Measurements from ENCODE around the gene GRIN2A.

GRIN2A gene

DNA sequence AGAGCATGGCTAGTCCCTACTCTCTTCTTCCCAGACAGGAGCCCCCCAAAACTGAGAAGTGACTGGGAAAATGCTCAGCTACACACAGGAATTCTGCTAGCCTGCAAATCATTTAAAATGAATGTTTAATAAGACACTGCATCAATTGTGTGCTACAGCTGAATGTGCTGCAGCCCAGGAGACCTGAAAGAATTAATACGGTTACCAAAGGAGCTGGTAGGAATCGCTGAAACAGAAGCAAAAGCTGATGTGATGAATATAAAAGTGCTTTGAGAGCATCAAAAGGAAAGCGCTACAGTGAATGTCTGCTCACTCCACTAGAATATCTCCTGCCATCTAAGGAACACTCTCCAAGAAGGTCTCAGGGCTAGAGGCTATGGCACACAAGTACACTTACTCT lies 3.7 kb downstream of the GRIN2A start:
- Histone ChIP-seq H3K27ac (no peak overlapping the region), H3K9ac (no peak overlapping the region), H3K27me3 (ENCODE audit: insufficient read depth, low read depth) (peaks cover 5% of the 10 kb centered on the region; the same call in 1 of the 2 replicates), H3K79me2 (ENCODE audit: insufficient read depth, low read depth) (no peaks in the 10 kb centered on the region), H3K4me2 (no peak overlapping the region), H4K20me1 (ENCODE audit: insufficient read depth) (no peaks in the 10 kb centered on the region), H2AFZ (ENCODE audit: low read depth) (no peak overlapping the region), H3K4me3 (IDR thresholded peaks at IDR 0.05; ENCODE audit: insufficient read depth, low read depth, low read length) (no peak overlapping the region), H3K36me3 (ENCODE audit: insufficient read depth) (no peaks in the 10 kb centered on the region), H3K4me1 (ENCODE audit: low read depth, poor library complexity, severe bottlenecking) (peaks cover 3% of the 10 kb centered on the region)
- TF ChIP-seq, protein P1, sequence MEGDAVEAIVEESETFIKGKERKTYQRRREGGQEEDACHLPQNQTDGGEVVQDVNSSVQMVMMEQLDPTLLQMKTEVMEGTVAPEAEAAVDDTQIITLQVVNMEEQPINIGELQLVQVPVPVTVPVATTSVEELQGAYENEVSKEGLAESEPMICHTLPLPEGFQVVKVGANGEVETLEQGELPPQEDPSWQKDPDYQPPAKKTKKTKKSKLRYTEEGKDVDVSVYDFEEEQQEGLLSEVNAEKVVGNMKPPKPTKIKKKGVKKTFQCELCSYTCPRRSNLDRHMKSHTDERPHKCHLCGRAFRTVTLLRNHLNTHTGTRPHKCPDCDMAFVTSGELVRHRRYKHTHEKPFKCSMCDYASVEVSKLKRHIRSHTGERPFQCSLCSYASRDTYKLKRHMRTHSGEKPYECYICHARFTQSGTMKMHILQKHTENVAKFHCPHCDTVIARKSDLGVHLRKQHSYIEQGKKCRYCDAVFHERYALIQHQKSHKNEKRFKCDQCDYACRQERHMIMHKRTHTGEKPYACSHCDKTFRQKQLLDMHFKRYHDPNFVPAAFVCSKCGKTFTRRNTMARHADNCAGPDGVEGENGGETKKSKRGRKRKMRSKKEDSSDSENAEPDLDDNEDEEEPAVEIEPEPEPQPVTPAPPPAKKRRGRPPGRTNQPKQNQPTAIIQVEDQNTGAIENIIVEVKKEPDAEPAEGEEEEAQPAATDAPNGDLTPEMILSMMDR (conservative IDR thresholded peaks at IDR 0.05; ENCODE audit: low read depth, low read length): no peak

DNA sequence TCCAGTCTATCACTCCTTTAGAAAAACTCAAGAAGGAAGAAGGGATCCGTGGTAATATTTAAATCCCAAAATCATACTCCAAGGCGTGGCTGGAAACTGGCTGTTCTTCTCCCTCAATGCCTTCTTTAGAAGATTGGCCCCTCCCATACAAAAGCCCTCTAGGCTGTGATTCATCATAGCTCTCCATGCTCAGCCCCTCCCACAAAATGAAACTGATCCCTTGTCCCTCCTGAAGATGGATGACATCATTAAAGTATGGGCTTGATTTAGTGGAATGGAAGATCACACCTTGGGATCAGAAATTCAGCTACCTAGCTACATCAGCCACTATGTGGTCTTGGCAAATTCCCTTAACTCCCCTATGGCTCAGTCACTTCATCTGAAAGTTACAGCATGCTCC lies 4.1 kb downstream of the GRIN2A start:
- Histone ChIP-seq H3K4me3 (IDR thresholded peaks at IDR 0.05; ENCODE audit: insufficient read depth, low read depth, low read length) (no peak overlapping the region), H3K27me3 (ENCODE audit: insufficient read depth, low read depth) (peaks cover 5% of the 10 kb centered on the region; the same call in 1 of the 2 replicates), H3K4me1 (ENCODE audit: low read depth, poor library complexity, severe bottlenecking) (peaks cover 3% of the 10 kb centered on the region), H2AFZ (ENCODE audit: low read depth) (no peak overlapping the region), H4K20me1 (ENCODE audit: insufficient read depth) (no peaks in the 10 kb centered on the region), H3K79me2 (ENCODE audit: insufficient read depth, low read depth) (no peaks in the 10 kb centered on the region), H3K9ac (no peak overlapping the region), H3K4me2 (no peak overlapping the region), H3K27ac (no peak overlapping the region), H3K36me3 (ENCODE audit: insufficient read depth) (no peaks in the 10 kb centered on the region)
- TF ChIP-seq, protein P1 (conservative IDR thresholded peaks at IDR 0.05; ENCODE audit: low read depth, low read length): no peak

DNA sequence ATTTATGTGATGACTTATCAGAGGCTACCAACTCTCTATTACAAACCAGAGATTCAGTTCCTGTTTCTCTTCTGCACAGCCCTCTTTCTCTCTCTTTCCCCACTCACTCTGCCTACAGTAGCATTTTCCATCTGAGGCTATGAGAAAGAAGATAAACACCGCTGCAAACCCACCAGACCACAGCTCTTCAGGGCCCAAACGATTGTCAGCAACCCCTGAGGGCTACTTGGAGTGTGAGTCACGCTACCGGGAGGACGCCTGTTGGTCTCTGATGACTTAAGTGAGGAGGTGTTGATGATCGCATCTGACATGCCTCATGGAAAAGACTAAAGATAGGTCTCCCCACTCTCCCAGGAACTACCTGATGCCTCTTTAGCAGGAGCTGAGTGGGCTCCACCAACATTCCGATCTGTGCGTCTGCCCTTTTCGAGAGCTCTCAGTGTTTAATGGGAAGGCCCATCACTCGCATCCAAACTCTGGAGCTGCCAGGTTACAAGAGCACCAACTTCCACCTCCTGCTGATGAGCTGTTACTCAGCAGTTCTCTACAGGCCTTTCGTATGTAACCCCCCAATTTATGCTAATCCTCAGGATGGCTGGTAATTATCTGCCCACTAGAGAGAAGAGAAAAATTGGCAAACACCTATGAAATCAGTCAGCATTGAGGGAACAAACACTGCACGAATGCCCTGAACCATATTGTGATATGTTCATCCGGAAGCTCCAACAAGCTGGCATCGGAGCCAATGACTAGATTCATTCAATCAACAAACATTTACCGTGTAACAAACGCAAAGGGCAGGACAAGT lies 9.2 kb downstream of the GRIN2A start:
- no peaks in the 10 kb centered on the region for H3K79me2 ChIP-seq (ENCODE audit: insufficient read depth, low read depth)
- H3K9ac ChIP-seq: no peak overlapping the region
- H3K4me1 ChIP-seq (ENCODE audit: low read depth, poor library complexity, severe bottlenecking): no peaks in the 10 kb centered on the region
- H3K4me3 ChIP-seq (IDR thresholded peaks at IDR 0.05; ENCODE audit: insufficient read depth, low read depth, low read length): no peak overlapping the region
- TF ChIP-seq, protein P1 (conservative IDR thresholded peaks at IDR 0.05; ENCODE audit: low read depth, low read length): no peak
- no peak overlapping the region for H3K27ac ChIP-seq
- H2AFZ ChIP-seq (ENCODE audit: low read depth): no peak overlapping the region
- no peak overlapping the region for H3K4me2 ChIP-seq
- H4K20me1 ChIP-seq (ENCODE audit: insufficient read depth): no peaks in the 10 kb centered on the region
- no peaks in the 10 kb centered on the region for H3K27me3 ChIP-seq (ENCODE audit: insufficient read depth, low read depth)
- no peaks in the 10 kb centered on the region for H3K36me3 ChIP-seq (ENCODE audit: insufficient read depth)

DNA sequence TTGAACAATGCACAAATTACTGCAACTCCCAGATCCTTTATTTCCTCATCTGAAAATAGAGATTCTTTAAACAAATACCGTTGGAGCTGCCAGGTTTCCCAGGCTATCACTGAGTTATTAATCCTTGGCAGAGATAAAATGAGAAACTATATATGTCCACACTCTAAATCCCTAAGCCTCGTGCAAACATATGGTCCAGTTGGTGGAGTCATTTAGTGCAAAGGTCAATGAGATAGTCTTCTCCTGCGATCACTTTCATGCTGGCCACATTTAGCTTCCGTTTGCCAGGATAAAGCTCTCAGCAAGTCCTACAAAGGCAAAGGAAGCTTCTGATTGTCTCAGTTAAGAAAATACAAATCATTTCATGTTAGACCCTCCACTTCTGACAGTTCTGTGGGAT lies 11.0 kb downstream of the GRIN2A start:
- H3K4me3 ChIP-seq (IDR thresholded peaks at IDR 0.05; ENCODE audit: insufficient read depth, low read depth, low read length): no peak overlapping the region
- no peaks in the 10 kb centered on the region for H3K27me3 ChIP-seq (ENCODE audit: insufficient read depth, low read depth)
- H3K27ac ChIP-seq: no peak overlapping the region
- H3K36me3 ChIP-seq (ENCODE audit: insufficient read depth): no peaks in the 10 kb centered on the region
- H3K79me2 ChIP-seq (ENCODE audit: insufficient read depth, low read depth): no peaks in the 10 kb centered on the region
- no peaks in the 10 kb centered on the region for H4K20me1 ChIP-seq (ENCODE audit: insufficient read depth)
- TF ChIP-seq, protein P1 (conservative IDR thresholded peaks at IDR 0.05; ENCODE audit: low read depth, low read length): no peak
- H2AFZ ChIP-seq (ENCODE audit: low read depth): no peak overlapping the region
- H3K4me2 ChIP-seq: no peak overlapping the region
- no peak overlapping the region for H3K9ac ChIP-seq
- H3K4me1 ChIP-seq (ENCODE audit: low read depth, poor library complexity, severe bottlenecking): no peaks in the 10 kb centered on the region

All from KMS-11 (cell line).